GM18867 (cell line): ENCODE data around the gene MAP3K6.

Experiments
- ATAC-seq: cut with Tn5 transposase; IDR thresholded peaks from one replicate; pipeline ENCODE4 v1.9.1; 2021; ENCODE audit warnings: mild to moderate bottlenecking, moderate library complexity; ENCODE audit not compliant: unreplicated experiment

The MAP3K6 gene

GRCh38 chr1:27307874-27308598 is 58.7 kb downstream of the MAP3K6 start:
- no peak for ATAC-seq

GRCh38 chr1:27306892-27307761 is 59.6 kb downstream of the MAP3K6 start:
- no peak for ATAC-seq

GRCh38 chr1:27306071-27306470 is 60.7 kb downstream of the MAP3K6 start:
- ATAC-seq, result no peak
